IMR-90 (cell line): ENCODE results near the gene PLP1. TPM values are rescaled to one million over a fixed set of nuclear protein-coding genes. Genes with fewer than 3 reads are reported as not detected.

ENCODE experiments used
- ATAC-seq: fragments of 200-7000 bp; cut with Tn5 transposase; 2 replicates; pipeline ENCODE4 v1.9.1; 2020; ENCODE audit warnings: low read depth, mild to moderate bottlenecking, moderate library complexity
- BruUV-seq: library from RNA; stranded (reverse); fragments of 400-500 nt; replicated peaks from 2 replicates; lab custom pipeline; 2021; lab: Mats Ljungman, UMichigan
- CTCF ChIA-PET: fragments of 300-600 bp; formaldehyde crosslinking; extraction: SDS; loops from one replicate; lab custom pipeline; 2021; ENCODE audit warnings: antibody characterized with exemption; lab: Yijun Ruan, JAX
- POLR2A ChIA-PET: fragments of 300-600 bp; sonication (Branson Sonifier 250); formaldehyde crosslinking; loops from one replicate; lab custom pipeline; 2022; ENCODE audit warnings: antibody characterized with exemption; ENCODE audit not compliant: unreplicated experiment; lab: Charles Lee
- DNase-seq: peaks from one replicate; pipeline ENCODE4 v3.0.0; 2013
- H2AFZ ChIP-seq: replicated peaks from 2 replicates; pipeline ENCODE3; 2013; ENCODE audit warnings: low read length, mild to moderate bottlenecking; ENCODE audit not compliant: poor library complexity
- H2AK5ac ChIP-seq: 2 replicates; pipeline ENCODE4 v1.6.1; 2013; ENCODE audit warnings: low read depth, low read length, inconsistent platforms
- H2AK9ac ChIP-seq: replicated peaks from 2 replicates; pipeline ENCODE3; 2013; ENCODE audit warnings: mild to moderate bottlenecking, low read depth, low read length, moderate library complexity; ENCODE audit not compliant: poor library complexity
- H2BK120ac ChIP-seq: 2 replicates; pipeline ENCODE4 v1.6.1; 2013; ENCODE audit warnings: low read depth, low read length, inconsistent platforms
- H2BK15ac ChIP-seq: 3 replicates; pipeline ENCODE4 v1.6.1; 2013; ENCODE audit warnings: low read depth, low read length, inconsistent platforms
- H2BK20ac ChIP-seq: 2 replicates; pipeline ENCODE4 v1.6.1; 2013; ENCODE audit warnings: low read depth, mild to moderate bottlenecking, inconsistent platforms, low read length, moderate library complexity
- H2BK5ac ChIP-seq: 2 replicates; pipeline ENCODE4 v1.6.1; 2013; ENCODE audit warnings: mild to moderate bottlenecking, low read depth, low read length, inconsistent platforms; ENCODE audit not compliant: poor library complexity, severe bottlenecking
- H3K14ac ChIP-seq: replicated peaks from 2 replicates; pipeline ENCODE4 v1.6.1; 2013; ENCODE audit warnings: low read depth, low read length, inconsistent platforms
- H3K18ac ChIP-seq: 2 replicates; pipeline ENCODE4 v1.6.1; 2013; ENCODE audit warnings: low read depth, low read length, control low read depth
- H3K23ac ChIP-seq: 2 replicates; pipeline ENCODE4 v1.6.1; 2013; ENCODE audit warnings: low read depth, low read length, inconsistent platforms
- H3K27ac ChIP-seq: 2 replicates; pipeline ENCODE4 v1.5.1; 2013; ENCODE audit warnings: mild to moderate bottlenecking, control low read depth, low read length; ENCODE audit not compliant: insufficient read depth
- H3K27me3 ChIP-seq: 2 replicates; pipeline ENCODE4 v1.6.1; 2013; ENCODE audit warnings: low read length; ENCODE audit not compliant: control insufficient read depth, insufficient read depth
- H3K36me3 ChIP-seq: 2 replicates; pipeline ENCODE4 v1.6.1; 2013; ENCODE audit warnings: low read length, mixed read lengths; ENCODE audit not compliant: control insufficient read depth, insufficient read depth
- H3K4ac ChIP-seq: 2 replicates; pipeline ENCODE4 v1.6.1; 2013; ENCODE audit warnings: low read depth, low read length, inconsistent platforms
- H3K4me1 ChIP-seq: 2 replicates; pipeline ENCODE4 v1.6.1; 2013; ENCODE audit warnings: low read length, mixed read lengths; ENCODE audit not compliant: control insufficient read depth, insufficient read depth
- H3K4me2 ChIP-seq: 2 replicates; pipeline ENCODE4 v1.6.1; 2013; ENCODE audit warnings: low read depth, mild to moderate bottlenecking, control low read depth, low read length, moderate library complexity
- H3K4me3 ChIP-seq: 2 replicates; pipeline ENCODE4 v1.5.1; 2013; ENCODE audit warnings: low read depth, mild to moderate bottlenecking, control low read depth, low read length, moderate library complexity; ENCODE audit not compliant: insufficient read depth
- H3K56ac ChIP-seq: 2 replicates; pipeline ENCODE4 v1.6.1; 2013; ENCODE audit warnings: low read length, inconsistent platforms; ENCODE audit not compliant: insufficient read depth; ENCODE audit errors: extremely low read depth
- H3K79me1 ChIP-seq, 2 experiments: 2 replicates each; pipeline ENCODE4 v1.6.1; 2013; ENCODE audit warnings: low read length in 2 of 2, inconsistent platforms in 1 of 2, low read depth in 1 of 2
- H3K9ac ChIP-seq: 2 replicates; pipeline ENCODE4 v1.6.1; 2013; ENCODE audit warnings: low read depth, low read length, control low read depth
- H3K9me1 ChIP-seq: 2 replicates; pipeline ENCODE4 v1.6.1; 2013; ENCODE audit warnings: low read length, inconsistent platforms; ENCODE audit not compliant: insufficient read depth
- H3K9me3 ChIP-seq: 2 replicates; pipeline ENCODE4 v1.6.1; 2013; ENCODE audit warnings: low read length; ENCODE audit not compliant: control insufficient read depth, insufficient read depth
- H4K20me1 ChIP-seq: 2 replicates; pipeline ENCODE4 v1.6.1; 2013; ENCODE audit warnings: low read length, inconsistent platforms; ENCODE audit not compliant: insufficient read depth
- H4K5ac ChIP-seq: 2 replicates; pipeline ENCODE4 v1.6.1; 2013; ENCODE audit warnings: mild to moderate bottlenecking, low read depth, low read length, control low read depth
- H4K8ac ChIP-seq, 2 experiments: 2 replicates each; pipeline ENCODE4 v1.6.1; 2013; ENCODE audit warnings: low read depth in 2 of 2, low read length in 2 of 2, control low read depth in 1 of 2, inconsistent platforms in 1 of 2
- H4K91ac ChIP-seq: 2 replicates; pipeline ENCODE4 v1.6.1; 2013; ENCODE audit warnings: low read depth, low read length, inconsistent platforms; ENCODE audit not compliant: insufficient read depth
- BHLHE40 ChIP-seq: fragments of 150-350 bp; IDR thresholded peaks from 2 replicates; pipeline ENCODE4 v1.6.1; 2016; ENCODE audit warnings: mild to moderate bottlenecking, low read depth, low read length
- CEBPB ChIP-seq: IDR thresholded peaks from 2 replicates; pipeline ENCODE4 v1.6.1; 2012; ENCODE audit warnings: low read depth, low read length, improper control_type of control experiment
- CHD1 ChIP-seq: IDR thresholded peaks from 2 replicates; pipeline ENCODE4 v1.6.1; 2012; ENCODE audit warnings: low read depth, low read length, improper control_type of control experiment
- CTCF ChIP-seq: conservative IDR thresholded peaks from 2 replicates; pipeline ENCODE4 v1.5.1; 2012; ENCODE audit warnings: mild to moderate bottlenecking, low read depth, low read length, improper control_type of control experiment
- FOS ChIP-seq: fragments of 150-350 bp; IDR thresholded peaks from 2 replicates; pipeline ENCODE4 v1.6.1; 2016; ENCODE audit warnings: low read depth, low read length
- MAFK ChIP-seq: IDR thresholded peaks from 2 replicates; pipeline ENCODE4 v1.6.1; 2012; ENCODE audit warnings: low read depth, low read length, improper control_type of control experiment
- MAZ ChIP-seq: IDR thresholded peaks from 2 replicates; pipeline ENCODE4 v1.6.1; 2012; ENCODE audit warnings: low read depth, mild to moderate bottlenecking, low read length, improper control_type of control experiment, moderate library complexity, borderline replicate concordance
- MXI1 ChIP-seq: IDR thresholded peaks from 2 replicates; pipeline ENCODE4 v1.6.1; 2012; ENCODE audit warnings: low read depth, mild to moderate bottlenecking, low read length, moderate library complexity, borderline replicate concordance
- NFE2L2 ChIP-seq: fragments of 150-350 bp; IDR thresholded peaks from 2 replicates; pipeline ENCODE4 v1.6.1; 2016; ENCODE audit warnings: low read depth, mild to moderate bottlenecking, low read length
- POLR2A ChIP-seq: IDR thresholded peaks from 2 replicates; pipeline ENCODE4 v1.6.1; 2012; ENCODE audit warnings: mild to moderate bottlenecking, low read depth, low read length
- RAD21 ChIP-seq: IDR thresholded peaks from 2 replicates; pipeline ENCODE4 v1.6.1; 2012; ENCODE audit warnings: low read length, improper control_type of control experiment
- RCOR1 ChIP-seq: IDR thresholded peaks from 2 replicates; pipeline ENCODE4 v1.6.1; 2012; ENCODE audit warnings: mild to moderate bottlenecking, low read length, improper control_type of control experiment; ENCODE audit not compliant: insufficient replicate concordance
- RFX5 ChIP-seq: IDR thresholded peaks from 2 replicates; pipeline ENCODE4 v1.8.0; 2012; ENCODE audit warnings: low read depth, mild to moderate bottlenecking, low read length, moderate library complexity
- SMC3 ChIP-seq: fragments of 150-350 bp; IDR thresholded peaks from 2 replicates; pipeline ENCODE4 v1.6.1; 2016; ENCODE audit warnings: low read depth, mild to moderate bottlenecking, antibody characterized with exemption, low read length, moderate library complexity
- USF2 ChIP-seq: fragments of 150-350 bp; IDR thresholded peaks from 2 replicates; pipeline ENCODE4 v1.6.1; 2017; ENCODE audit warnings: mild to moderate bottlenecking, antibody characterized with exemption, low read length, low read depth
- whole genome bisulfite sequencing, 2 experiments: methylation state at CpG; one replicate each; pipeline versions ENCODE4 v1.1.5 to v1.1.7; 2013; ENCODE audit warnings: missing lambda C conversion rate in 2 of 2; ENCODE audit not compliant: insufficient read length in 1 of 2; ENCODE audit errors: extremely low coverage in 2 of 2; 5-methylcytosine and 5-hydroxymethylcytosine counted together
- dilution Hi-C: fragments of 300-500 bp; cut with HindIII; formaldehyde crosslinking; loops from one replicate; pipeline ENCODE4 v1.14.3; 2018; ENCODE audit warnings: low sequenced_read_pairs; ENCODE audit not compliant: unreplicated experiment
- in situ Hi-C: fragments of 300-500 bp; cut with MboI; formaldehyde crosslinking; loops from 3 replicates; pipeline ENCODE4 v1.14.3; 2019; ENCODE audit warnings: low sequenced_read_pairs, inconsistent platforms, mixed read lengths
- intact Hi-C: fragments of 100-400 bp; cut with micrococcal nuclease; formaldehyde crosslinking; loops from 2 replicates; pipeline ENCODE4 v1.10.0; 2022
- polyA plus RNA-seq, 3 experiments: library from polyadenylated mRNA; depleted of rRNA; stranded (reverse); fragments of >200 nt; gene quantifications; 2 replicates each; pipeline ENCODE4 v1.2.3, GENCODE V29; 2012; ENCODE audit warnings: low replicate concordance in 1 of 3
- total RNA-seq: library from RNA; depleted of rRNA; stranded (reverse); fragments of >200 nt; gene quantifications from 2 replicates; pipeline ENCODE4 v1.2.3, GENCODE V29; 2012
- TF ChIP-seq, protein P1 (sequence below): fragments of 150-350 bp; IDR thresholded peaks from 2 replicates; pipeline ENCODE4 v1.6.1; 2016; ENCODE audit warnings: low read depth, mild to moderate bottlenecking, low read length, moderate library complexity, borderline replicate concordance

The PLP1 gene
- total and polyA plus RNA-seq, 2 of the 4 experiments (the other 2 are of a cell fraction) = 0.18 to 0.62 TPM

DNA sequence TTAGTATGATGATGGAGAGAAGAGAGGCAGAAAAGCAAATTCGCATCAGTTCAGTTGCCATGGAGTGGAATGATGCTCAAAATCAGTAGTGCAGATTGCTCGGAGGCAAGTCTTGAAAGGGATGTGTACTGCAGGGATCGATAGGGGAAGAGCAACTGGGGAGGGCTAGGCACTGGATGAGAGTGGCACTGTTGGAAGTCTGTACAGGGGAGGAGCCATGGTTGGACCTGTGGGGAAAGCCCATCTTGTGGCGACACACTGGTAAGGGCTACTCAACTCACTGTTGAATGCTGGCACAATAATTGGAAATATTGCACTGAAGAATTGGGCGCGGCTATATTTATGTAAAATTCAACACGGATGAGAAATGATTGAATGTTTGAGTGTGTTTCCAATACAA, 54.2 kb downstream of the PLP1 start:
- H3K4me2 ChIP-seq = no peak overlapping the region
- no peaks in the 10 kb centered on the region for H3K4me1 ChIP-seq
- peaks cover 2% of the 10 kb centered on the region; the same call in 1 of the 2 replicates for H3K9me1 ChIP-seq
- no peaks in the 10 kb centered on the region for H4K20me1 ChIP-seq
- ChIA-PET CTCF (no interaction called here), POLR2A (no interaction called here)
- in situ Hi-C loops = loop anchor here (25.0 kb wide), 1 partner anchor 281 kb away; the partner anchor contains the start of gene ZCCHC18
- H4K5ac ChIP-seq = no peak overlapping the region
- H3K4ac ChIP-seq = no peak overlapping the region
- no peak overlapping the region for H3K27ac ChIP-seq
- 47% methylated on average over 3 of the region's 7 CpGs; no CpG with 5 or more reads in 1 of the 2 experiments for WGBS, 2 experiments
- H3K56ac ChIP-seq = no peak overlapping the region
- H3K18ac ChIP-seq = no peak overlapping the region
- no peak overlapping the region for H2BK20ac ChIP-seq
- H2AK5ac ChIP-seq = no peak overlapping the region
- no peak overlapping the region for H3K14ac ChIP-seq
- no peak overlapping the region for H3K23ac ChIP-seq
- H4K8ac ChIP-seq = no peak overlapping the region
- H3K4me3 ChIP-seq = no peak overlapping the region
- H3K27me3 ChIP-seq = peaks cover 14% of the 10 kb centered on the region
- no peak overlapping the region for H2BK120ac ChIP-seq
- no peak overlapping the region for H2AK9ac ChIP-seq
- no peak overlapping the region for H2BK5ac ChIP-seq
- TF ChIP-seq POLR2A (no peak), RCOR1 (no peak), BHLHE40 (no peak), FOS (no peak), CEBPB (no peak), CHD1 (no peak), USF2 (no peak), NFE2L2 (no peak), MXI1 (no peak), RFX5 (no peak), MAFK (no peak), CTCF (no peak), MAZ (no peak), SMC3 (no peak), RAD21 (no peak)
- TF ChIP-seq, protein P1, sequence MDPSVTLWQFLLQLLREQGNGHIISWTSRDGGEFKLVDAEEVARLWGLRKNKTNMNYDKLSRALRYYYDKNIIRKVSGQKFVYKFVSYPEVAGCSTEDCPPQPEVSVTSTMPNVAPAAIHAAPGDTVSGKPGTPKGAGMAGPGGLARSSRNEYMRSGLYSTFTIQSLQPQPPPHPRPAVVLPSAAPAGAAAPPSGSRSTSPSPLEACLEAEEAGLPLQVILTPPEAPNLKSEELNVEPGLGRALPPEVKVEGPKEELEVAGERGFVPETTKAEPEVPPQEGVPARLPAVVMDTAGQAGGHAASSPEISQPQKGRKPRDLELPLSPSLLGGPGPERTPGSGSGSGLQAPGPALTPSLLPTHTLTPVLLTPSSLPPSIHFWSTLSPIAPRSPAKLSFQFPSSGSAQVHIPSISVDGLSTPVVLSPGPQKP = no peak
- intact Hi-C loops = no loop called here
- no TSS peak for BruUV-seq
- no peaks in the 10 kb centered on the region for H3K9me3 ChIP-seq
- dilution Hi-C loops = no loop called here
- H4K91ac ChIP-seq = no peak overlapping the region
- H2AFZ ChIP-seq = no peak overlapping the region
- no peaks in the 10 kb centered on the region for H3K79me1 ChIP-seq
- no peak for DNase-seq
- ATAC-seq = no peak
- H3K9ac ChIP-seq = no peak overlapping the region
- no peak overlapping the region for H2BK15ac ChIP-seq
- H3K36me3 ChIP-seq = no peaks in the 10 kb centered on the region
